LNCAP (cell line): ENCODE results near the gene SLC9A9.
A peak's percentile ranks its signal among the peaks of the same experiment; 100 is the strongest.

Experiments
- CTCF ChIP-seq: fragments of 450-650 bp; IDR thresholded peaks from 2 replicates; pipeline ENCODE4 v1.5.1; 2017; ENCODE audit warnings: mild to moderate bottlenecking

Gene SLC9A9

GRCh38 chr3:143769616-143770015, 78.7 kb downstream of the SLC9A9 start:
- TF ChIP-seq CTCF: no peak

GRCh38 chr3:143764840-143765239, 83.4 kb downstream of the SLC9A9 start:
- TF ChIP-seq CTCF: no peak

GRCh38 chr3:143763564-143764162, 84.6 kb downstream of the SLC9A9 start:
- peak; percentile 43; the same call in 1 of the 2 replicates for TF ChIP-seq CTCF

GRCh38 chr3:143757691-143758090, 90.6 kb downstream of the SLC9A9 start:
- TF ChIP-seq CTCF: no peak

- no peak for TF ChIP-seq CTCF
Measured at GRCh38 chr3:143755978-143756377, 92.3 kb downstream of the SLC9A9 start.

GRCh38 chr3:143754090-143754489, 94.2 kb downstream of the SLC9A9 start:
- TF ChIP-seq CTCF: no peak

GRCh38 chr3:143753456-143753855, 94.8 kb downstream of the SLC9A9 start:
- no peak for TF ChIP-seq CTCF

GRCh38 chr3:143753006-143753405, 95.3 kb downstream of the SLC9A9 start:
- TF ChIP-seq CTCF: no peak
